ENCODE measurements around the gene CHD1.

The CHD1 gene

DNA sequence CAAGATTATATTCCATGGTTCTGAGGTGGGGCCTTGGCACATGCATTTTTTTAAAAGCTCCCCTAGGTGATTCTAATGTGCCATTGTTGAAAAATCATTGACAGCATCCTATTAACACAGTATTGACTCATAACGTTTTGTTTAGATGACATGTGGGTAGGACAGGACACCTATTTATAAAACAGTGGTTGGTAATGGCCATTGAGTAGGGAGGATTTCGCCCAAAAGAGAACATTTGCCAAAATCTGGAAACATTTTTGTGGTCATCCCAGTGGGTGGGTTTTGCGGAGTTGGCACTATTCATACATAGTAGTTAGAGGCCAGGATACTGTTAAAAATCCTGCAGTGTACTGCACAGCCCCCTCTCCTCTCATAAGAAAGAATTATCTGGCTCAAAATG, 6.4 kb upstream of the CHD1 start:
- no peak for DNase-seq

- peak; percentile 57 for DNase-seq
Observed at GRCh38 chr5:98934546-98934945, 5.7 kb upstream of the CHD1 start.

DNA sequence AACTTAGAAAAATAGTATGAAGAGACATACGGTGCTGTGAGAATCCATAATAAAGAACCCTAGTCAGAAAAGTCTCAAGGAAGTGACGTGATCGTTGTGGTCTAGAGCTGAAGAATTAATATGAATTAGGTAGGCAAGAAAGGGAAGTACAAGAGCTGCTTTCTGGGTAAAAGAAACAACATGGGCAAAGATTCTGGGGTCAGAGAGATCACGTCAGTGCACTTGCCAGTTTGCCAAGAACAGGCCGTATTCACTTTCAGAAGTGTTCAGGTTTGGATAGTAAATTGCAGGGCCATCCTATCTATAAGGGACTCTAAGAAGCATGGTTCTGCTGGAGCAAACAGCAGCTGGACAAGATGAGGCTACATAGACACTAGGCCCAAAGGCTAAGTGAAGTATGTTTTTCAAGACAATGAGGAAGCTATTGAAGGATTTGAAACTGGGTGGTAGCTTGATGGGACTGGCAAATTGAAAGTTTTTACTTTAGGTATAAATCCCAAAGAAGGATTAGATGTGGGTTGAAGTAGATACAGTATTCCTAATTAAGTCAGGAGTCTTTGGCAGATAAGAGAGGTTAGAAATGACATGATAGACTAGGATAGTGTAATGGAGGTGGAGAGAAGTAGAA, 4.8 kb upstream of the CHD1 start:
- peak; percentile 86 for DNase-seq

DNA sequence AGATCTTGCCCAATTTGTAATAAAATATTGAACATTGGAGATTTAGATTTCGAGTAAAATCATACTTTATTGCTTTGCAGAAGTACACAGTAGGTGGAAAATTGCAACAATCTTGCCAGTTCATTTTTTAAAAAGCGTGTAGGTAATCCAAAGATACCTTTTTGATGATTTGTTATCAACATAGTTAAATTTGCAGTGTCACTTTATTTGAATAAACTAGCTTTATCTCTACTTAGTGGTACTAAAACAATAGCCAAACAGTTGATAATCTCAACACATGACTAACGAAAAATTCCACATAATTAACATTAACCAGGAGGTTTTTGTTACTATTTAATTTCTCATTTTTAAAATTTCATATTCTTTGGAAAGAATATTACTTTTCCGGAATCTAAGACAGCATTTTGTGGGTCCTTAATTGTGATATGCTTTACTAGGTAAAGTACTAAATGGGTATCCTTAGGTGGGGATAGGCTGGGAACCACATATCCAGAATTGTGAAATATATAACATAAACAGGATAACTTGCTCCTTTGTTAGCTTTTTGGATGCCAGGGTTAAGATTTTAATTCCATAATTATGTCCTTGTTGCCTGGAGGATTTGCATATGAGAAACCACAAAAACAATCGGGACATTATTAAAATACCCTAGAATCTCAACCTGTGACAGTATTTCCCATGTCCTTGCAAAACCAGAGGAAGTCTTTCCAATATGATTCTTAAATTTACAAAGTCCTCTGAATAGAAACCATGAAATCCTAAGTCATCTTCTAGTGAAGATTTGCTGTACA, 2.4 kb upstream of the CHD1 start:
- no peak for DNase-seq

GRCh38 chr5:98929710-98930298, 997 bp upstream of the CHD1 start:
- no peak for DNase-seq

DNA sequence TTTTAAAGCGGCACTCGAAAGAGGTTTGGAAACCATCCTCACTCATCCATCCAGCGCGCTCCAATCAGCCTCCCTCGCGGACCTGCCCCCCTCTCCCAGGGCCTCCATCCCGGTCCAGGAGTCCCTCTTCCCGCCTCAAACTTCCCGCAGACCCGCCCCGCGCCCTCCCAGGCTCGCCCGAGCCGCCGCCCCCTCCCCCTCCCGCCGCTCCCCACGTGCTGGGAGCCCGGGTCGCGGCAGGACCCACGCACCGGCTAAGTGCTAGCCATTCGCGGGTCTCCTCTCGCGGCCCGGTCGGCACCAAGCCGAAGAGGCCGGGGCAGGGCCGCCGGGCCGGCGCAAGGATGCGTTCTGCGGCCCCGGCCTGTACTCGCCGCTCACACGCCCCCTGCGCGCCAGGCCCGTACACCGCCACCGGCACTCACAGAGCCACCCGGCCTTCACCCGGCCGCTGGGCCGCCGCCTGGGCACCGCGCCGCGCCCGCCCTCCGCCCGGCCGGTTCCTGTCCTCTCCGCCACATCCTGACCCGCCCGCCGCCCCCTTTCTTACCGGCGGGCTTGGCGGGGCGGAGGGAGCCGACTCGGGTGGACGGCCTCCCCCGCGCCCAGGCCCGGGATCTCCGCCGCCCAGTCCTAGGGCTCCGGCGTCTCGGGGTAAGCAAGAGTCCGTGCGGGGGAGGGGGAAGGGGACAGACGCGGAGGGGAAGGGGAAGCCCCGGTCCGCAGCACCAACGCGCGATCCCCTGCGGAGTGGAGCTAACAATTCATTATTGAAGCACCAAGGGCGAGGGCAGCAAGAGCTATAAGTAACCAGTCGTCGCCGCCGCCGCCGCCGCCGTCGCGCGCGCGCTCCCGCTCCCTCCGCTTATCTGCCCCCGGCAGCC, 576 bp downstream of the CHD1 start:
- DNase-seq: peak; percentile 54

DNA sequence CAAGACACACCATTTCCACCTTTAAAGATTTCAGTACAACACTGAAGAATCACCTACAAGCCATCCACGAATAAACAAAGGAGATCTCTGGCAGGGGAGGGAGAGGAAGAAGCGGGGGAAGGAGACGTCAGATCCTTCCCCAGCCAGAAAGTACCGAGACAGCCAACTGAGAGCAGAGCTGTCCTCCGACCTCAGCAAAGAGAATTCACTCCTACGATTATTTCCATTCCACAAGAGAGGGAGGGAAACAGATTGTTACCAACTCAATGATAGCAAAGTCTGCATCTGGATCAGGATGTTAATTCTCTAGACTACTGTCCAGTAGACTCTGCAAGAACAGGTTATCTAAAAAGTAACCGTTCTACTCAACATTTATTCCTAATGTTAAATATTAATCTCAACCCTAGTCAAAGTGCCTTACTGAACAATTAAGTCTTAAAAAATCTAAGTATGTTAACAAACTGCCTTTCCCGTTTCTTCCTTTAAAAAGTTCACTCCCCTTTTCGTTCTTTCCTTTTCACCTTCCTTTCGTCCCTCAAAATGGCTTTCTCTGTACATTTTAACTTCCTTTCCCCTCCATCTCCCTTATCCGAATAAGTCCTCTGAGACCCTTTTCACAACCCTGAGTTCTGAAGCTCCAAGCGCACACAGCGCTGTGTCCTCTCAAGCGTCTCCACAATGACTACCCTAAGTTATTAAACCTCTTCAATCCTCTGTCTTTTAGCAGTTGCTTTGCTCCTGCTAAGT, 1.4 kb downstream of the CHD1 start:
- peak; percentile 66 for DNase-seq

DNA sequence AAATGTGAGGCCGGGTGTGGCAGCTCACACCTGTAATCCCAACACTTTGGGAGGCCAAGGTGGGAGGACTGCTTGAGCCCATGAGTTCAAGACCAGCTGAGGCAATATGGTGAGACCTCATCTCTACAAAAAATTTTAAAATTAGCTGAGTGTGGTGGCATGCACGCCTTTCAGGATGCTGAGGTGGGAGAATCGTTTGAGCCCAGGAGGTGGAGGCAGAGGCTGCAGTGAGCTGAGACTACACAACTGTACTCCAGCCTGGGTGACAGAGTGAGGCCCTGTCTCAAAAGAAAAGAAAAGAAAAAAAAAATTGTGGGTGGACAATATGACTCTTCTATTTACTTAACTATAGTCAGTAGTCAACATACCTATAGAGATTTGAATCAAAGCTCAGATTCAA, 4.8 kb downstream of the CHD1 start:
- DNase-seq: no peak

DNA sequence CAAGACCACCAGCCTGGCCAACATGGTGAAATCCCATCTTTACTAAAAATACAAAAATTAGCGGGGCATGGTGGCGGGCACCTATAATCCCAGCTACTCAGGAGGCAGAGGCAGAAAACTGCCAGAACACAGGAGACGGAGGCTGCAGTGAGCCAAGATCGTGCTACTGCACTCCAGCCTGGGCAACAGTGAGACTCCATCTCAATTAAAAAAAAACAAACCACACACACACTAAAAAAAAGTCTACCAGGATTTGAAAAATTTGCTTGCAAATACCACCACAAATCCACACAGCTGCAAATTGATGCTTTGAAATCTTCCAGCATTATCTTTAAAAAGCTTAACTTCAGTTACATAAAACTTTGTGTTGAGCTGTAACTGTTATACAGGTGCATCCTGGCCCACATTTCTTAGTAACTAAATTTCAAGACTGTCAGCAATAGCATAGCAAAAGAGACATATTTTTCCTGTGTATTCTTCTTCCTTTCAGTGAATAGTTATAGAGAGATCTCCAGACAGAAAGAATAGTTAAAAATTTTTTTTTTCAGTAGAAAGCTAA, 6.8 kb downstream of the CHD1 start:
- DNase-seq: no peak

GRCh38 chr5:98917433-98917832, 11.4 kb downstream of the CHD1 start:
- no peak for DNase-seq

GRCh38 chr5:98916540-98916939, 12.3 kb downstream of the CHD1 start:
- DNase-seq: no peak

DNA sequence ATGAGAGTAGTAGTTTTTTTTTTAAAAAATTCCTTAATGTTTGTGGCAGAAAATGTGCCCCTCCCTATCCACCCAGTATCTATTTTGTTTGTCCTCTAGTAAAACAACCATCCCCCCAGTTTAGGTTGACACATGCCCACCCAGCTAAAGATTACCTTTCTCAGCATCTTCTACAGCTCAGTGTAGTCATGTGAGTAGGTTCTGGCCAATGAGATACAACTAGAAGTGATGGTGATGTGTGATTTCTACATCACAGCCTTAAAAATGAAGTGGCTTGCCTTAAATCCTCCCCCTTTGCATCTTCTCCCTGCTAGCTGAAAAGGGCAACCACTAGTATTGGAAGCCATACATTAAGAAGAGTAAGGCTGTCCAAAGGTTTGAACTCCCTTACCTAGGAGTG, 14.9 kb downstream of the CHD1 start:
- DNase-seq: no peak

- DNase-seq: peak; percentile 76
Observed at GRCh38 chr5:98911280-98912040, 17.3 kb downstream of the CHD1 start.

DNA sequence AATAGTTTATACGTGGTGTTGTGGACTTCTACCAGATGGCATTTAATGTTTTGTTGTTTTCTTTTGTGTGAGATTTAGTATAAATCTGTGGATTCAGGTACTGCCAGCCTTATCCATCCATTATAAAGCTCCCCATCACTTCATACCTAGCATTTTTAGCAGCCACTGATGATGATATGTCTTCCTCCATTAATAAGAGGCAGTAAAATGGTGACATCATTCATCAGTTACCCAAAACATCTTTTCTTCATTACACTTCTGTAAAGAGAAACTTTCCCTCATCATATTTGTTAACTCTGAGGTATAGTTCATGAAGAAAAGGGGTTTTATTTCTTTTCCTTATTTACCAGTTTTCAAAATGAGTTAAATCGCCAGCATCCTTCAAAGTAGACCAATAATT, 19.4 kb downstream of the CHD1 start:
- no peak for DNase-seq

DNA sequence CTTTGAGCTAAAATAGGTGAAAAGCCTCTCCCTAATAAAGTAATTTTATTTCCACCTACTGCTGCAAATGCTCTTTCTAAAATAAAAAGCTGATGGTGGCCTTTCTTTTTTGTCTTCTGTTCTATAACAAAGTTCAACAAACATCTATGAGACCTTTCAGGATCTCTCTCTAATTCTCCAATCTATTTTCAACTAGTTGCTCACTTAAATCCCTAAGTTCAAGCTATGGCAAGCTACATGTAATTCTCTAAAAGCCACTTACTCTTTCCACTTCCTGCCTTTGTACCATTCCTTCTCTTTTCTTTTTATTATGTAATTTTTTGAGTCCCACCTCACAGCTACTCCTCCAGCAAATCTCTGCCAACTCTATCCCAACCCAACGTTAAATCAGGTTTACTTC, 20.9 kb downstream of the CHD1 start:
- DNase-seq: no peak

- no peak for DNase-seq
Observed at GRCh38 chr5:98906756-98907355, 22.0 kb downstream of the CHD1 start.

GRCh38 chr5:98905857-98906688, 22.7 kb downstream of the CHD1 start:
- DNase-seq: peak; percentile 66

- no peak for DNase-seq
Observed at GRCh38 chr5:98904780-98905179, 24.0 kb downstream of the CHD1 start.

DNA sequence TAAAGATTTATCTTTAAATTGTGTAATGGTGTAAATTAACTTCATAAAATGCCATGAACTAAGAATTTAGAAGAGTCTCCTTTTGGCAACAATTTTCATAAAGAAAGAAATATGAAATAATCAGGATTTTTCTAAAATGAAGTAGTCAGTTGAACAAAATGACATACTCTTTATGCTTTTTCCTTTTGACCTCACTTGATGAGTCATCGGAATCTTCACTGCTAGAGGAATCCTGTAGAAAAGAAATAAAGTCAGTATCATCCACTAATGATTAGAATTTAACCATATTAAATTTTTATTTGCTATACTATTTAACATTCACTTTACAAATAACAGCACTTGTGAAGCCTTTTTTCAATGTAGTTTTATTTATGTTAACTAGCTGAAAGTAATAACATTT, 26.1 kb downstream of the CHD1 start:
- no peak for DNase-seq

DNA sequence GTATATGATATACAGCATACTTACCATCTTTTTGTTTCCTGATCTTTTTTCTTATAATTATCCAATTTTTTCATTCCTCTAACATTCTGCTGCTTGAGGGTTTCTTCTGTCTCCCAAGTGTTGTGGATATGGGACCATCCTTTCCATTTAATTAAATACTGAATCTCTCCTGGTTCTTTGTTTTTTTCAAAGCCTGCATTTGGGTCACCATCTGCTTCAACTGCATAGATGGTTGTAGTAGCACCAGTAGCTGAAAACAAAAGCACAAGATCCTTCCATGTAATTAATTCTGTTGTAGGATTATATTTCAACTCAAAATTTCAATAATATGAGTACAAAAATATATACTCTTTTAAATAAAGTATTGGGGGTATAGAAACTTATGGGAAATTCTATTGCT, 29.4 kb downstream of the CHD1 start:
- no peak for DNase-seq

Measured in suppressor macrophage treated with lipopolysaccharide for 4 hours (primary cell).